GM19438 (cell line): ENCODE data around the gene TTYH2.

ENCODE experiments used
- ATAC-seq: cut with Tn5 transposase; IDR thresholded peaks from one replicate; pipeline ENCODE4 v1.9.1; 2021; ENCODE audit warnings: low read depth; ENCODE audit not compliant: unreplicated experiment

Gene TTYH2

DNA sequence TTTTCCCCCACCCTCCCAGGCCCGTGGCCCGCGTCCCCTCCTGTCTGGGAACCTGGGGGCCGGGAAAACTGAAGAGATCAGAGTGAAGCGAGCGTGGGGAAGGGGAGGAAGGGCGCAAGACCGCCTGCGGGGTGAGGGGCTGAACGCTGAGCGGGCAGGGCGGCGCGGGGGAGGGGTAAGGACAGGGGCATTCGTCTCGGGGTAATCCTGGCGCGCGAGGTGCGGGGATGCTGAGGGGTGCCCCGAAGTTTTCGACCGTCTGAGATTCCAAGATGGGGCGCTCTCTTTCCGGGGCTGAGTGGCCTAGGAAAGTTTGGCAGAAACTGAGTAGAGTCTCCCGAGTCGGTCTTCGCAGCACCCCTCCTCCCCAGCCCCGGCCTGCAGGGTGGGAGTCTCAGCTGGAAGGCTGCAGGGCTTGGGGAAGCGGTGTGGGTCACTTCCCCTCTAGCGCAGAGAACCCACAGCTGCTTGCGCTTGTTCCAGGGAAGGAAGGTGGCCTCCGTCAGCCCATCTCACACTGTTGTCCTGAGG, 555 bp downstream of the TTYH2 start:
- no peak for ATAC-seq

DNA sequence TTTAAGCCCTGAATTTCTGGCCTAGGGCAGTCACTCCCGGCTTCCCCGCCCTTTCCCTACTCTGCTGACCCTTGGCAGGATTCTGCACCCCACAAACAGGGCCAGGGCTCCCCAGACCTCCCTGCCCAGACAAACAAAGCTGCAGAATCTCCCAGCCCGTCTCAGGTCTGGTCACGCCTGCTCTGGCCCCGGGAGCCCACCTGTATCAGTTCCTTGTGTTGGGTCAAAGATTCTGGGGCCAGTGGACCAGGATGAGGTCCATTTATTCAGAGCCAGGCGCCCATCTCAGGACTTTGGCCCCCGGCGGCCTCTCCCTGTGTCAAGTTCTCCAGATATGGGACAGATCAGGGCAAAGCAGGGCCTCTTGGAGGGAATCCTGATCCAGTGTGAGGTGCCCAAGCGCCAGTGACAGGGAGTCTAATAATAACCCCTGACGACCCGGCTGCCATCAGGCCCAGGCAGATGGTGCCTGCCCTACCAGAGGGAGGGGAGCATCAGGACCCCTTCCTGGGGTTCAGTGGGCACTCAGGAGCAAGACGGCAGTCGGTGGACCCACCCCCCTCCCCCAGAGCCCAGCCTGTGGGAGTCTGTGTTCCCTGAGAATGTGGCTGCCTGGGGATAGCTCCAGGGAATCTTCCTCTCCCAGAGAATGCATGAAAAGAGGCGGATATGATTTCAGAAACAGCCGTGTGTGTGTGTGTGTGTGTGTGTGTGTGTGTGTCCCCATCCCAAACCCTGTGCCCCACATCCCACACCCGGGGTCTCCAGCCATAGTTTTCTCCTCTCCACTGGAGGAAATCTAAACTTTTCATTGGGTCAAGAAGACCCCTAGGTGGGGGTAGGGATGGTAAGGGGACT, 1.3 kb downstream of the TTYH2 start:
- no peak for ATAC-seq

DNA sequence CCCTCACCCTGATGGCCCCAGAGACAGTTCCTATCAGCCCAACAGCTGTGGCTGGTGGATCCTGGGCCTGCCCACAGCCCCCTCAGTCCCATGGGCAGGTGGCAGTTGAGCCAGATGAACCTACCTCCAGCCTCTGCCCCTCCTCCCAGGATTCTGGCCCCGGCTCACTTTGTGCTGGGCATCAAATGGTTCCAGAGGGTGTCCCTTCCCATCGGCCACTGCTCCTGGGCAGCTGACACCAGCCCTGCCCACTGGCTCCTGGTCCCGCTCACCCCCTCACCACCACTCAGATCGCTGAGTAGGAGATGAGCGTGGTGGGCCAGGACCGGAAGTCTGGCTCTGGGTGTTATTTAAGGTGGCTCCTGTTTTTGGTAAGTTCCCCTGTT, 2.0 kb downstream of the TTYH2 start:
- no peak for ATAC-seq

DNA sequence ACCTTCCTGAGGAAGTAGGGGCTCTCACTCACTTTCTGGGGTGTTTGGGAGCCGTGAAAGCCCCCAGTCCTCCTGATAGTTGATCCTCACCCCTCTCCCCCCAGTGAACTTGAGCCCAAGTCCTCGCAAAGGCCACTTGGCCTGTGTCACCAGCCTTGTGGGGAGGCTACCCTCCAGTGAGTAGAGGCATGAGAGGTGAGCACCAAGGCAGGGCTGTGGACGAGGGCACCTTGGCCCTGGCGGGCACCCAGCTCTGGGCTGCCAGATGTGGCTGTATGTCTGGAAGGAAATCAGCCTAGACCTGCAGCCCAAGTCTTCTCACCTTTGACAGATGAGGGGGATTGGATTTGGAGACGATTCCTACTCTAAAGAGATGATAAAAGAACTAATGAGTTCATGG, 3.1 kb downstream of the TTYH2 start:
- no peak for ATAC-seq

DNA sequence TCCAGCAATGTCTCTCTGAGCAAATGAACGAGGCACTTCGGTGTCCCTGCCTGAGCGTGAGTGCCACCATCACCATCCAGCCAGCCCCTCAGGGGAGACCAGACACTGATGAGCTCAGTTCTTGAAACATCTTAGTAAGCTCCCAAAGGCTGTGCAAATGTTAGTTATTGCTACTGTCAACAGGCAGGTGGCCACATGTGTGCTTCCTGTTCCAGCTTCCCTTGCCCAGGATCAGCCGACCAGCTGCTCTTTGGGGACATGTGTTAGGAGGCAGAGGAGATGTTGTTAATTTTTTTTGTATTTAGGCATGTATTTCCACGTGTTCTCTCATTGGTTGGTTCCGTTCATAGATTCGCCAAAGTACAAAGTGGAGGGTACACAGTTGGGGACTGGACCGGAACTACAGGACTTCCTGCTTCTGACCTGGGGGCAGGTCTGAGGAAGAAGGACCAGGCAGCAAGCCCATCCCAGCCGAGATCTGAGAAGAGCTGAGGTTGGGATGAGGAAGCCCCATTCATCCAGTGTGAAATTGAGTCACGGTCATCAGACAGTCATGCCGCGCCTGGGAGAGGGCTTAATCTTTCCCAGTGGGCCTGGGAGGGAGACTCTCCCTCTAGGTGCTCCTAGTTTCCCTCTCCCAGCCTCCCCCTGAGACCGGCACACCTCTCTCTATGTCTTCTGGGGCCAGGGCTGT, 3.8 kb downstream of the TTYH2 start:
- no peak for ATAC-seq

DNA sequence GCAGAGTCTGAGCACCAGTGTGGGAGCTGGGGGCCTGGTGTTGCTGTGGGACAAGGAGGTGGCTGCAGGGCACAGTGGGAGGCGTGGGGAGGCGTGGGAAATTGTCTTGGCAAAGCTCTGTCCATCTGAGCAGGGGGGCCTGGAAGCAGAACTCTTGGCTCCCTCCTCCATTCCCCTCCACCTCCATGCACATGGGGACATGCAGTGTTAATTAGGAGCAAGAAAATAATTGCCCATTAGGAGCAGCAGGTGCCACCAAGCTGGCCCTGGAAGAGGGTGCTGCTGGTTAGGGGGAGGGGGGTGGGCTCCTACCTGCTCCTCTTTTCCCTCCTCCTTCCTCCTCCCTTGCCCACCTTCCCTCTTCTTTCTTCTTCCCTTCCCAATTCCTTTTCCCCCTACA, 4.5 kb downstream of the TTYH2 start:
- no peak for ATAC-seq

DNA sequence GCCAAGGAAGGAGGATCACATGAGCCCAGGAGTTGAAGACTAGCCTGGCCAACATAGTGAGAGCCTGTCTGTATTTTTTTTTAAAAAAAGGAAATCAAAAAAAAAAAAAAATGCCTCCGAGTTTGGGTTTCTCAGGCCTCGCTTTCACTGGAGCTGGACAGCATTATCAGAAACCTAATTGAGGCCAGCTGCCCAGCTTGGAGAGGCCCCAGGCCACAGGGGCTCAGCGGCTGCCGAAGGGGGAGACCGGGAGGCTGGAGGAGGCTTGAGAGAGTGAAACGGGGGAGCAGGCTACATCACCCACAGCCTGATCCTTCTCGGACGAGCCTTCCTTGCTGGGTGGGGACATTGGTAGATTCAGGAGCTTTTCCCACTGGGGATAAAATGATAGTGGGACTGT, 5.1 kb downstream of the TTYH2 start:
- no peak for ATAC-seq

DNA sequence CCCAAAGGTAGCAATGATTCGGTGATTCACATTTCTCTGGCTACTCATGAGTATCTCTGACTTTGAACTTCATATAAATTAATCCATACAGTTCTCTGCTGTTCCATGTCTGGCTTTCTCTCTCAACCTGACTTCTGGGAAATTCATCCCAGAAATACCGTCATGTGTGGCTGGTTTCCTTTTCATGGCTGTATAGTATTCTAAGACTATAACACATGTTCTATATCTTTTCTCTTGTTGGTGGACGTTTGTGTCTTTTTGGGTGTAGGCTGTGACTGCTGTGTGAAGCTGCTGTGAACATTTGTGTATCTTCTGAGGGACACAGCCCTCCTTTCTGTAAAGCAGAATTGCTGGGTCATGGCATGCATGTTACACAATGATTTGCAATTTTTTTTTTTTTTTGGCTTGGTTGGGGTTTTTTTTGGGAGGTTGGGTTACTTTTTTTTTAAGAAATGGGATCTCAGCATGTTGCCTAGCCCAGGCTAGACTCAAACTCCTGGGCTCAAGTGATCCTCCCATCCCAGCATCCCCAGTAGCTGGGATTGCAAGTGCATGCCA, 6.3 kb downstream of the TTYH2 start:
- no peak for ATAC-seq

DNA sequence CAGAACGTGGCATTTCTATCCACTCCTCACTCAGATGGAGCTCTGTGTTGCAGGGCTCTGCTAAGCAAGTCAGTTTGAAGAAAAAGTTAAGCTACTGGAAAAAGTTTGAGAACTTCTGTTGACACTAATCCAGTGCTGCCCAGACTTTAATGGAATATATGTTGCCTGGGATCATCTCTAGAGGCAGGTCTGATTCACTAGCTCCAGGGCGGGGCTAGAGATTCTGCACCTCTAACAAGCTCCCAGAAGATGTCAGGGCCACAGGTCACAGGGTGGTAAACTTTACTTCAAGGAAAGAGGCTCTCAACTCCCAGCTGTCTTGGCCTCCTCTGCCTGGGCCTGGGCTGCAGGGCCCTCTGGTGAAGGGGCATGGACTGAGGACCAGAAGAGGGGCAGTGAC, 6.8 kb downstream of the TTYH2 start:
- no peak for ATAC-seq

DNA sequence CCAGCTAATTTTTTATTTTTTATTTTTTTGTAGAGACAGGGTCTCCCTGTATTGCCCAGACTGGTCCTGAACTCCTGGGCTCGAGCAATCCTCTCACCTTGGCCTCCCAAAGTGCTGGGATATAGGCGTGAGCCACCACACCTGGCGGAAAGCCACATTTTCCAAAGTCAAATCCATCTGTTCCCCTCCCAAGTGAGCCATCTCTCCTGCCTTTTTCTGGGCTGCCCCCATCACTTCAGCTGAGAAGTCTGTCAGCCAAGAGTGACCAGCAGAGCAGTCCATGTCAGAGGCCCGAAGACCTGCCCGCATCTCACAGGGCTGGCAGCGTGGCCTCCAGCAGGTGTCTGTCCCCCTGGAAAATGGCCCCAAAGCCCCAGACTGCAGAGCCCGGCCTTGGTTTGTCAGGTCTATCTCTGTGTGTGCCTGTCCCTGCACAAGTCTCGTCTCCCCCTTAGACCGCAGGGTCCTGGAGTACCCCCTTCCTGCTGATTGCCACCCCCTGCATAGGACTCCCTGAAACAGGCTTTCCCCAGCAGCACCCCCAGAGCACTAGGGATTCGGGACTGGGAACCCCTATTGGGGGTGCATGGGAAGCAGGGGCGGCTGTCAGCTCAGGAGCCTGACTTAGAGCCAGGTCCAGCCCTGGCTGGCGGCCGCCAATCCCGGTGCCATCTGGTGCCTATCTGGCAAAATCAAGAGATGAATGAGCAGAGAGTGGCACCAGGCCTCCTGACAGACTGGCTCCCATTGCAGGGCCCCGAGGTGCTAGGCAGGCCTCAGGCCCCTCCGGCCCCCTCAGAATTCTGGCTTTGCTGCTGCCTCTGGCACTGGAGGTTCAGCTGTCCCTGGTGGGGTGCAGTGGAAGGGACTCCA, 7.8 kb downstream of the TTYH2 start:
- no peak for ATAC-seq

DNA sequence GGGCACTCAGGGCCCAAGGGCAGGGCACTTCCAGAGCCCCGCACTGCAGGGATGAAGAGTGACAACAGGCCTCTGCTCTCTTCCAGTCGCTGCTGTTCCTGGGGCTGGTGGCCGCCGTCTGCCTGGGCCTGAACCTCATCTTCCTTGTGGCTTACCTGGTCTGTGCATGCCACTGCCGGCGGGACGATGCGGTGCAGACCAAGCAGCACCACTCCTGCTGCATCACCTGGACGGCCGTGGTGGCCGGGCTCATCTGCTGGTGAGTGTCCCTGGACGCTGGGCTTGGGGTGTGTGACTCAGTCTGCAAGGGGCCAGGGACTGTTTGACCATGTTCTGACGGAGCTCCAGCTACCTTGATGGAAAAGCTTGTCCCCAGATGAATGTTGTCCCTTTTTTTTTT, 9.0 kb downstream of the TTYH2 start:
- no peak for ATAC-seq

DNA sequence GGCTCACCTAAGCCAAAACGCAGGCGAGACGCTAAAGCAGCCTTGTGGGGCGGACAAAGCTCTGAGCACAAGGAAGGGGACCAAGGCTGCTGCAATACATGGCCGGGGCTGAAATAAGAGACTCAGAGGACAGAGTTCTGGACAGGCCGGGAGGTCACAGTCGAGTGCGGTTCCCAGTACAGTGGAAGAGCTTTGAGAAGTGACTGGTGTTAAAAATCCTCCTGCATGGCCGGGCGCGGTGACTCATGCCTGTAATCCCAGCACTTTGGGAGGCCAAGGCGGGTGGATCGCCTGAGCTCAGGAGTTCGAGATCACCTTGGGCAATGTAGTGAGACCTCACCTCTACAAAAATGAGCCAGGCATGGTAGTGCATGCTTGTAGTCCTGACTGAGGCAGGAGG, 10.5 kb downstream of the TTYH2 start:
- ATAC-seq, result no peak

DNA sequence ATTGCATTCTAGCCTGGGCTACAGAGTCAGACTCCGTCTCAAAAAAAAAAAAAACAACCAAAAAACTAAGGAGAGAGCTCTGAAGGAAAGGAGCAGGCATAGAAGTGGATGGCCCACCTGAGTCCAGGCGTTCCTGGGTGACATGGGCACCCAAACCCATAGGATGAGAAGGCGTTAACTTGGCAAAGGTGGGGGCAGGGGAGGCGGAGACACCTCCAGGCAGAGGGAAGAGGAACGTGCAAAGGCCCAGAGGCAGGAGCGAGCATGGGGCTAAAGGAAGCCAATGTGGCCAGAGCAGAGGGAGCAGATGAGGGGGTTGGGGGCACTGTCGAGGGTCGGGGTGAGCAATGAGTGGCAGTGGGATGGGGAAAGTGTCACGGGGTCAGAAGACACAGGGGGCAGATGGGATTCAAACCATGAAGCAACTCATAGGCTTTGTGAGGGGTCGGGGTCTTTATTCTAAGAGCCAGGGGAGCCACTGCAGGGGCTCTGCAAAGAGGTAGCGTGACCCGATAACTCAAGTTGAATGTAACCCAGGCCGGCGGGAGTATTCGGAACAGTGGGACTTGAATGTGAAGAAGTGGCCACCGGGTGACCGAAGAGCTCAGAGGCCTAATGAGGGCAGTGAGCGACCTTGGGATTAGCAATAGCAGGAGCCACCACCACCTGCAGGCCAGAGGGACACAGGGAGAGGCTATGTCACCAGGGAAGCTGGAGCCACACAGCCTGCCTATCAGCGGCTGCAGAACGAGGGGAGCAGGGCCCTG, 11.8 kb downstream of the TTYH2 start:
- ATAC-seq, result no peak

DNA sequence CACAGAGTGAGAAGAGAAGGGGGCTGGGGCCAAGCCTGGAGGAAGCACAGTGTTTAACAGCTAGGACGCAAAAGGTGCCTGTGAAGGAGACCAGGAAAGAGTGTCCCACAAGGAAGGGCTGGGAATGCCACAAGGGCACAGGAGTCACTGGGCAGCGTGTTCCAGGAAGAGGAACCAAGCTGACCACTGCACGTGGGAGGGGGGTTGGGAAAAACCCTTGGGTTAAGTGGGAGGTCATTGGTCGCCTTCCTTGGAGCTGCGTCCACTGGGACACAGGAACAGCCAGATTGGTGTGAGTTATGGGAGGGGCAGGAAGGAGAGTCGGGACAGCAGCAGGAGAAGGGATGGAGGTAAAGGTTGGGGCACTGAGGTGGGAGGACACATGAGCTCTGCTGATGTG, 12.9 kb downstream of the TTYH2 start:
- ATAC-seq, result no peak

DNA sequence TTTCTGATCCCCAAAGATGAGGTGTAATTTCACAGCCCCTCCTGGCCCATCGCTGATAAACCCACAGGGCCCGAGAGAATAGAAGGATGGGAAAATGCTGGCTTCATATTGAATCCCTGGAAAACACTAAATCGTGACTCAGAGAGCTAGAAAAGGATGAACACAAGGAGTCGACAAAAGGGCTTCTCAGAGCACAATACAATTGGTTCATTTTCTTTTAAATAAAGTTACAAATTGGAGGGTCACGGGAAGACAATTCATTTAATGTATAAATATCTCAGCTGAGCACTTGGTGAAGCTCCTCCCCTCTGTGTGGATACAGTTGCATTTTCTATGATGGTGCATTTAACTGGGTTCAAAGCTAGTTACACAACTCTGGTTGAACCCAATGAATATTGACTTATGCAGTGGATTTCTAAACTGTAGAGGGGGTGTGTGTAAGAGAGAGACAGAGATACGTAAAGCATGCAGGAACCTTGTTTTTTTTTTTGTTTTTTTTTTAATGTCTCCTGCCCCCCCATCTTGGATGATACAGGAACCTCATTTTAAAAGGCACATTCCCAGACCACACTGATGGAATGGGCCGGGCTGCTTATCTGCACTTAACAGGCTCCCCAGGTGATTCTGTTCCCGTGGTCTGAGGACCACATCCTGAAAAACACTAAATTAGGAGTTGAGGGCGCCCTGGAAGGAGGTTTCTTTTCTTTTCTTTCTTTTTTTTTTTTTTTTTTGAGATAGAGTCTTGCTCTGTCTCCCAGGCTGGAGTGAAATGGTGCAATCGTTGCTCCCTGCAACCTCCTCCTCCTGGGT, 14.1 kb downstream of the TTYH2 start:
- ATAC-seq, result no peak

DNA sequence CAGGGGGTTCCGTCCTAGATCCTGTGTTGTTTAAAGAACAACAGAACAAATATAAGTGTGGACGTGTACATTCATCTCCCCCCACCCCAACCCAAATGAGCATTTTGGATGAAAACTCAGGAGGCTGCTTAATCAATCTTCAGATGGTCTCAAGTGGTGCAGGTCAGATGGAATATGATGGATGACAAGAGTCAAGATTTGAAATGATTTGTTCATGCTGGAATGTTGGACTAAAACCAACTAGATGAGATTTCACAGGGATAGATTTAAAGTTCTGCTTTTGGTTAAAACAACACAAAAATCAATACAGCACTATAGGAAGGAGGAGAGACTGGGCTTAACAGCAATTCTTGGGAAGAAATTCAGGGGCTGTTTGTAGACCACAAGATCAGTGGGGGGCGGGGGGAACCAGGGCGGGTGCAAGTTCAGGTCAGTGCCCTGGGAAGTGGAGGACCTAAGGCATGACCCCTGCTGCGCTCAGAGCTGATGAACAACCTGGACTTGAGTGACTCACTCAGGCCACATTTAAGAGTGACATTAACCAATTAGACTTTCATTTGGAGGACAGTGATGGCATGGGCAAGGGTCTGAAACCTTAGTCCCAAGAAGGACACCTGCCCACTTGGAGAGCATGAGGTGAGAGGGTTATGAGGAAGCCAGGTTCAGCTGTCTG, 15.1 kb downstream of the TTYH2 start:
- ATAC-seq, result no peak

DNA sequence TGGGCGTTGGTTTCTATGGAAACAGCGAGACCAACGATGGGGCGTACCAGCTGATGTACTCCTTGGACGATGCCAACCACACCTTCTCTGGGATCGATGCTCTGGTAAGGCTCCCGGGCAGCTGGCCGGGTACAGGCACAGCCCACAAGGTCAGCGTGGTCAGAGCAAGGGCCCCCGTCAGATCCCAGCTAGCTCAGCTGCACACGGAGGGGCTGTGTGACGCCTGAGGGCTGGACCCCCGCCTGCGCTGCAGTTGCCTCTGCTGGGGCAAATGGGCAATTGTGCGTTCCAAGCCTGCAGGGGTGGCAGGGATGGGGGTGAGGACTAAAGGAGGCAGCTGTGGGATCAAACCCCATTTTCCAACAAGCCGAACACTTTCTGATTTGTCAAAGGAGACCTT, 17.5 kb downstream of the TTYH2 start:
- no peak for ATAC-seq
